ENCODE results near the gene PLSCR1.

Gene PLSCR1

DNA sequence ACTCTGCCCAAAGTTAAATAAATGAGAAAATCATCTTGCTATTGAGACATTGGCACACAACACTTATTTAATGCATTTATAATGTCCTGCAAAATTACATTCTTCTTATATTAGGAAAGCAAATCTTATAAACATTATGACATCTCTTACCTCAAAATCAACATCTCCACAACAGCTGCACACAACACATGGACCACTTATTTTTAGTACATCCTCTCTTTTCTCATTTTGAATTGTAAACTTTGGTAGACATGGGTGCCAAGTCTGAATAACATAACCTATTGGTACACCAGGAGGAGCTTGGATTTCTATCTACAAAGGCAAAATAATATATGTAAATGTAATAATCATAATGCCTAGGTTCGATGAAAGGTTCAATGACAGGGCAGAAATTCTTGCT, 23.0 kb downstream of the PLSCR1 start:
- Histone ChIP-seq H3K4me2 (ENCODE audit: low read length) (no peak overlapping the region), H3K4me1 (ENCODE audit: control insufficient read depth, low read length) (no peaks in the 10 kb centered on the region), H3F3A (ENCODE audit: control insufficient read depth, insufficient read depth) (no peaks in the 10 kb centered on the region), H3K9me2 (replicated peaks; ENCODE audit: control insufficient read depth, low read length) (no peaks in the 10 kb centered on the region), H4K20me1 (ENCODE audit: control insufficient read depth, insufficient read depth, low read depth, low read length) (no peaks in the 10 kb centered on the region), H3K27ac (ENCODE audit: low read depth, low read length) (no peak overlapping the region), H3K27me3 (ENCODE audit: control insufficient read depth, low read length) (no peaks in the 10 kb centered on the region), H3K36me3 (ENCODE audit: control insufficient read depth, low read length) (no peaks in the 10 kb centered on the region), H3K4me3 (ENCODE audit: low read length) (no peak overlapping the region), H3K79me2 (ENCODE audit: control insufficient read depth, low read length) (no peaks in the 10 kb centered on the region), H3K9me3 (ENCODE audit: control insufficient read depth, insufficient read depth, low read length) (no peaks in the 10 kb centered on the region)
- TF ChIP-seq CTCF (IDR thresholded peaks at IDR 0.05; ENCODE audit: low read depth, low read length, poor library complexity, severe bottlenecking) (no peak), EZH2phosphoT487 (IDR thresholded peaks at IDR 0.05; ENCODE audit: borderline replicate concordance, low read length) (no peak)

DNA sequence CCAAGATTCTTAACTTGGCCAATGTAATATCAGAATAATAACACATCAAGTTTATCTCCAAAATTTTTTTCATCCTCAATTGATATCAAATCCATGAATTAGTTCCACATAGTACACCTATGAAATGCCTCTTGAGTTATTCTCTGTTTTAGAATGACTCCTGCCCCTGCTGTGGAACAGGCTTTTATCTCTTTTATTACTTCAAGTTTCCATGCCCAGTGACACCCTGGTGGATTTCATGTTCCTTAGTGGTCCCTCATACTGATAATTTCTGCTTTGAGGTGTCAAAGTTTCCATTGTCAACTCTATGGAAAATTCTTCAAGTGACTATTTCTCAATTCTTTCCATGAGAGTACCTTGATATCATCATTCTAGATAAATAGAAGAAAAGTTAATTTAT, 24.6 kb downstream of the PLSCR1 start:
- no peaks in the 10 kb centered on the region for H4K20me1 ChIP-seq (ENCODE audit: control insufficient read depth, insufficient read depth, low read depth, low read length)
- H3K27me3 ChIP-seq (ENCODE audit: control insufficient read depth, low read length): no peaks in the 10 kb centered on the region
- no peaks in the 10 kb centered on the region for H3K9me3 ChIP-seq (ENCODE audit: control insufficient read depth, insufficient read depth, low read length)
- H3K79me2 ChIP-seq (ENCODE audit: control insufficient read depth, low read length): no peaks in the 10 kb centered on the region
- H3K9me2 ChIP-seq (replicated peaks; ENCODE audit: control insufficient read depth, low read length): no peaks in the 10 kb centered on the region
- no peak for TF ChIP-seq CTCF (IDR thresholded peaks at IDR 0.05; ENCODE audit: low read depth, low read length, poor library complexity, severe bottlenecking)
- no peak for TF ChIP-seq EZH2phosphoT487 (IDR thresholded peaks at IDR 0.05; ENCODE audit: borderline replicate concordance, low read length)
- no peak overlapping the region for H3K27ac ChIP-seq (ENCODE audit: low read depth, low read length)
- no peaks in the 10 kb centered on the region for H3K36me3 ChIP-seq (ENCODE audit: control insufficient read depth, low read length)
- no peaks in the 10 kb centered on the region for H3K4me1 ChIP-seq (ENCODE audit: control insufficient read depth, low read length)
- no peak overlapping the region for H3K4me3 ChIP-seq (ENCODE audit: low read length)
- no peaks in the 10 kb centered on the region for H3F3A ChIP-seq (ENCODE audit: control insufficient read depth, insufficient read depth)
- H3K4me2 ChIP-seq (ENCODE audit: low read length): no peak overlapping the region

- Histone ChIP-seq H3F3A (ENCODE audit: control insufficient read depth, insufficient read depth) (no peaks in the 10 kb centered on the region), H3K4me2 (ENCODE audit: low read length) (no peak overlapping the region), H3K27ac (ENCODE audit: low read depth, low read length) (no peak overlapping the region), H3K9me2 (replicated peaks; ENCODE audit: control insufficient read depth, low read length) (no peaks in the 10 kb centered on the region), H3K4me1 (ENCODE audit: control insufficient read depth, low read length) (no peaks in the 10 kb centered on the region), H3K9me3 (ENCODE audit: control insufficient read depth, insufficient read depth, low read length) (no peaks in the 10 kb centered on the region), H3K79me2 (ENCODE audit: control insufficient read depth, low read length) (no peaks in the 10 kb centered on the region), H3K36me3 (ENCODE audit: control insufficient read depth, low read length) (no peaks in the 10 kb centered on the region), H3K4me3 (ENCODE audit: low read length) (no peak overlapping the region), H4K20me1 (ENCODE audit: control insufficient read depth, insufficient read depth, low read depth, low read length) (no peaks in the 10 kb centered on the region), H3K27me3 (ENCODE audit: control insufficient read depth, low read length) (no peaks in the 10 kb centered on the region)
- TF ChIP-seq CTCF (IDR thresholded peaks at IDR 0.05; ENCODE audit: low read depth, low read length, poor library complexity, severe bottlenecking) (no peak), EZH2phosphoT487 (IDR thresholded peaks at IDR 0.05; ENCODE audit: borderline replicate concordance, low read length) (no peak)
Observed at GRCh38 chr3:146517684-146518435, 26.5 kb downstream of the PLSCR1 start.
